HPDE6-E6E7 (cell line): ENCODE results near the gene HOXD8.

ENCODE experiments used
- DNase-seq: peaks from one replicate; pipeline ENCODE4 v3.0.0; 2011; ENCODE audit warnings: missing footprints; ENCODE audit errors: extremely low spot score

HOXD8 gene

GRCh38 chr2:176159663-176160250 is 30.3 kb downstream of the HOXD8 start:
- DNase-seq, result no peak

DNA sequence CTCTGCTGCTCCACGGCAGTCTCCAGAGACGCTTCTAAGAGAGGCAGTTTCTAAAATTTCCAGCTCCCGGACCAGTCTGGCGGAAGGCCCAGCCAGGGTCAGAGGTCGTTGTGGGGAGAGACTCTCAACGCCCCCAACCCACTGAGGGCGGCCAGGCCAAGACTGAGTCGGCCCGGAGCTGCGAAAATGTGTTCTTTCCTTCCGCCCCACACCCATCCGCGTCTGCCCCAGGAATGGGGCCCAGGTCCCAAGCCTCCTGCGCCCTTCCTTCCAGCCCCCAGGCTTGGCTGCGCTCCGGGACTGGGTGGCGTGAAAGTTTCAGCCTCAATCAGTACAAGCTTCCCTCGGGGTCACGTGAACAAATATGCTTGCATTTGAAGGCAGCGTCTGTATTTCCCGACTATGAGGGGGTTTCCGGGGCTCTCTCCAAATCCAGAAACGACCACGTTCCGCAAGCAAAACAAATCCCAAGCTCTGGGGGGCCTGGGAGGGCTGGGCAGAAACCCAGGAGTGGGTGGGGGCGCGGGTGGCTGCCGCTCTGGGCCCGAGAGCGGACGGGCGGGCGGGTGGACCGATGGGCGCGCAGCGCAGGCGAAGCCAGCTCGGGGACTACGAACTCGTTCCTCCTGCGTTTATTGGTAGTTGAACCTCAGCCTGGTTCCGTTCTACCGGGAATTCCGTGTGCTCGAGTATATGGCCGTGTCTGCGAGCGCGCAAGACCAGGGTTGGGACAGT is 30.9 kb downstream of the HOXD8 start:
- no peak for DNase-seq

DNA sequence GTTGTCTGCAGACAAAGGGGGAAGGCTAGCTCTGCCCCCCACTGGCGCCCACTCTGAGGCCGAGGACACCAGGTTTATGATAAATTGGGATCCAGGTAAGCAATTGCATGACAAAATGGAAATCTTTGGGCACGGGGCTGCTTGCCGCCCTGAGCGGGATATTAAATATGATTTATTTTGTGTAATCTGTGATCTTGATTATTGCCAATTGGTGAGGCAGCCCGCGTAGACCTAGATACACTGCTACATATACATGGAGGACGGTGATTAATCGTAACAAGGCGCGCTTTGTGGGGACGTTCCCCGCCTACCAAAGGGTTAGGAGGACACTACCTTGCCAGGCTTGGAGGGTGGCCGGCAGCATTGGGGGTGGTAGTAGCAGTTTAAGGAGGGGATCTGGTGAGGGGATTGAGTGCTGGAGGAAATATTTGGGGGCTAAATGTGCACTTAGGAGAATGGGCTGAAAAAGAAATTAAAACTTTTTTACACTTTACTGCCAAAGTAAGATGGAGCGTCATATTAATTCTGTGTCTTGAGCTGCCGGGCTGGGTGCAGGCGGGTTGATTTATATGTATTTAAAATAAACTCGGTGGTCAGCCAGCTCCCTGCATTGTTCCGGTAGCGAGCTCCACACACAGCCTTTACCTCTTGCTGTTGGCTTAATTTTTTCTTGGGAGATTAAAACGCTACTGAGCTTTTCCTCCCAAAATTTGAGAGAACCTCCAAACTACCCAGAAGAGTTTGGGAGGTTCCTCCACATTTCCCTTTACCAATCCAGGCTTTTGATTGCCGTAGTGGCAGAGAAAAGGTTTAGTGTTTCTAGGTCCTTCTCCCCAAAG is 31.7 kb downstream of the HOXD8 start:
- no peak for DNase-seq

- no peak for DNase-seq
Measured at GRCh38 chr2:176161825-176162626, 32.5 kb downstream of the HOXD8 start.

GRCh38 chr2:176162911-176163671 is 33.6 kb downstream of the HOXD8 start:
- no peak for DNase-seq

- DNase-seq, result no peak
Measured at GRCh38 chr2:176163672-176164056, 34.2 kb downstream of the HOXD8 start.

DNA sequence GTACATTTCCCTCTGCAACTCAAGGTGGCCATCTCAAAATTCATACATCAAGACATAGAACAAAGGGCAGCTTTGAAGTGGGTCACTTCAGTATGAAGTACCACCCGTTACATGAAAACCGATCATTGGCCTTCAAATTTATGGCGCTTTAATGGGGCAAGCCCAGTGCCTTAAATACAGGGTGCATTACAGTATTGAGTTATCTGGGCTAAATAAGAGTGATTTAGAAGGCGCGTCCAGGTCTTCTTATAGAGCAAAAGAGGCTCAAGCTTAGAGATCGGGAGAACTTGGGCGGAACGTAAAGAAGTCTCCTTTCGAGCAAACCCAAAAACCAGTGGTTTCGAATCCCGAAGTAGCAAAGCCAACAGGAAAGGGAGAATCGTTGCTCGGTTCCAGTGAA is 34.7 kb downstream of the HOXD8 start:
- no peak for DNase-seq

GRCh38 chr2:176164611-176165369 is 35.3 kb downstream of the HOXD8 start:
- DNase-seq, result no peak

DNA sequence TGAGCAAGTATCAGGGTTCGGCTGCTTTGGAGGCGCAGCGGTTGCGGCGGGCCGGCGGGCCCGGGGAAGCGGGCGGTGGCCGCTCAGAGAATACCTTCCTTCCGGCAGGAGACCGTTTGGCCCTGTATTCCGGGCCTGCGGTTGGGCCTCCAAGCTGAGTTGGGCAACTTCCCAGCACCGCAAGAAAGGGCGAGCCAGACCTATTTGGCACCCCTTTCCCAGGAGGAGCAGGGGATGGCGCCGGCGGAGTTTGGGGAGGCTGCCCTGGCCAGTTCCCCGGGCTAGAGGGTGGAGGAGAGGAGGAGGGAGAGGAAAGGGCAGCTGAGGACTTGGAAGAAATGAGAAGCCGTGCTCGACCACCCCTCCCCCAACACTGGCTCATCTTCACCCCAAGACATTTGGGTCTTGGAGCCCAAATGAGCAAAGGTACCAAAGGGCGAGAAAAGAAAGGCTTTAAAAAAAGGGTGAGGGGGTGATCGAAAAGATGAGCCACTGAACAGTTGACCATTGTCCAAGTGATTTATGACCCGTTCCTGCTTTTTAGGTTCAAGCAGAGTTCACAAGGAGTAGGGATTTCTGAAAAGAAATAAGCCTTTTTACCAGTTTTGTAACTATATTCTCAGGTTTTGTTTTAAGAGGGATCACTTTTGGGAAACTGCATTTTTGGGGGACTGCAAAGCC is 36.0 kb downstream of the HOXD8 start:
- DNase-seq, result no peak

DNA sequence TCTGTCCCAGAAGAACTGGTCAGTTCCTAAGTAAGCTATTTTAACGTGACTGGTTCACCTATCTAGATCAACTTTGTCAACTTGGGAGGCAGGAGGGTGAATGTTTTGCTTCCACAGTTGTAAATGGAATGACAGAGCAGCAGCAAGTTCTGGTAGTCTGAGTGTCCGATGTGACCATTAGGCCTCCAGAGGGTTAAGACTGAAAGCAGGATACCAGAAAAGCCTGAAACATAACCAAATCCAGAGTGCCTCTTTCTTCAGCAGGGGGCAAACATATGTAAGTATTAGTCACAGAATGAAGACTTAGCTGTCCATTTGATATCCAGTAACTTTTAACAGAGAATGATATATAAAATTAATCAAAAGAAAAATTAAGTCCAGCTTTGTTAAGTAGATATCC is 36.8 kb downstream of the HOXD8 start:
- no peak for DNase-seq

DNA sequence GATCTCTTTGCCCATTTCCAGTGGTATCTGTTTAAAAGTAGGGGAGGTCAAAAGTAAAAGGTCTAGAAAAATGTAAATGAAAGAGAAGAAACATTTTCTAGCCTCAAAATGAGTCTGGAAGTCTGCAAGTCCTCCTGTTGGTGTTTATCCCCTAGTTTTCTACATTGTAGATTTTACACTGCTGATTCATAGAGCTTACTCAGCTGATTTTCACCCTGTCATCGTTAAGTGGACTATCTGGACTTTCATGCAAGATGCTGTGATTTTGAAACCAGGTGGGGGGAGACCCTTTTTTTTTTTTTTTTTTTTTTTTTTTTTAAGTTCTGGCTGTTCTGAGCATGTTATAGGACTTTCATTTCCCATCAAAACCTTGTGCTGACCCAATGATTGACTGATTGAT is 37.9 kb downstream of the HOXD8 start:
- DNase-seq, result no peak

DNA sequence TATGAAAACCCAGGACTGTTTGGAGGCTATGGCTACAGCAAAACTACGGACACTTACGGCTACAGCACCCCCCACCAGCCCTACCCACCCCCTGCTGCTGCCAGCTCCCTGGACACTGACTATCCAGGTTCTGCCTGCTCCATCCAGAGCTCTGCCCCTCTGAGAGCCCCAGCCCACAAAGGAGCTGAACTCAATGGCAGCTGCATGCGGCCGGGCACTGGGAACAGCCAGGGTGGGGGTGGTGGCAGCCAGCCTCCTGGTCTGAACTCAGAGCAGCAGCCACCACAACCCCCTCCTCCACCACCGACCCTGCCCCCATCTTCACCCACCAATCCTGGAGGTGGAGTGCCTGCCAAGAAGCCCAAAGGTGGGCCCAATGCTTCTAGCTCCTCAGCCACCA is 39.7 kb downstream of the HOXD8 start:
- DNase-seq, result no peak

DNA sequence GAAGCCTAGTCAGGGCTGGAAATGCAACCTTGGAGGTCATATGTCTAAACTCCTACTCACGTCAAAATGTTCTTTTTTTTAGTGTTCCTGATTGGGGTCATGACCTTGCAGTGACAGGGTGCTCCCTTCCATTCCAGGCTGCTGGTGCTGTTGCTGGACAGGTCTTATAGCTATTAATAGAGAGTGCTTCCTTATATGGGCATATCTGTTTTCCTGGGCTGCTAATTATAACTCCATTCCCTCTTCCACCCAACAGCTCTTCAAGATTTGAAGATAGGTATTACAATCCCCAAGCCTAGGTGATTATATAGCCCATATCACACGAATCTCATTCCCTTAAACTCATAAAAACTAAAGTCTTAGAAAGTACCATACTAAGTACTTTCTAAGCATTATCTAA is 40.2 kb downstream of the HOXD8 start:
- no peak for DNase-seq

- no peak for DNase-seq
Measured at GRCh38 chr2:176170602-176171305, 41.2 kb downstream of the HOXD8 start.

- no peak for DNase-seq
Measured at GRCh38 chr2:176171351-176172006, 42.0 kb downstream of the HOXD8 start.

- no peak for DNase-seq
Measured at GRCh38 chr2:176172007-176172894, 42.7 kb downstream of the HOXD8 start.

GRCh38 chr2:176172895-176173566 is 43.5 kb downstream of the HOXD8 start:
- no peak for DNase-seq
